ENCODE results near the gene GNAO1. TPM values are rescaled to one million over a fixed set of nuclear protein-coding genes. Genes with fewer than 3 reads are reported as not detected.

Gene GNAO1
- polyA plus RNA-seq, 1 donor (not counting 4 experiments of a cell fraction or from before 2014, with no cell fraction given): 0.13 TPM

- Histone ChIP-seq H3K27ac (ENCODE audit: control insufficient read depth, insufficient read depth, low read length) (no peak overlapping the region), H4K20me1 (ENCODE audit: control insufficient read depth, extremely low read depth, insufficient read depth, low read length) (no peaks in the 10 kb centered on the region), H3K36me3 (ENCODE audit: control insufficient read depth in 2 of 2, extremely low read depth in 1 of 2, insufficient read depth in 2 of 2, low read length in 2 of 2) (peaks cover 20 to 32% of the 10 kb centered on the region in 2 experiments), H3K27me3 (ENCODE audit: control insufficient read depth, extremely low read depth, insufficient read depth, low read length) (no peaks in the 10 kb centered on the region), H3K79me2 (ENCODE audit: control insufficient read depth, insufficient read depth, low read length) (no peaks in the 10 kb centered on the region), H3K4me1 (ENCODE audit: control insufficient read depth, extremely low read depth, insufficient read depth, low read length) (no peaks in the 10 kb centered on the region), H3K9me1 (ENCODE audit: control insufficient read depth, extremely low read depth, insufficient read depth, low read length) (no peaks in the 10 kb centered on the region), H3K9me3 (ENCODE audit: control insufficient read depth, low read depth, low read length) (no peaks in the 10 kb centered on the region), H3K4me2 (ENCODE audit: control insufficient read depth, extremely low read depth, insufficient read depth, low read depth, low read length) (no peak overlapping the region), H3K9ac (ENCODE audit: control insufficient read depth, extremely low read depth, insufficient read depth, low read length) (no peak overlapping the region), H3K4me3 (ENCODE audit: control insufficient read depth in 2 of 3, extremely low read depth in 1 of 3, insufficient read depth in 2 of 3, low read depth in 1 of 3, low read length in 3 of 3) (no peak overlapping the region), H2AFZ (ENCODE audit: control insufficient read depth, low read length) (no peak overlapping the region)
- dilution Hi-C loops (cut with MboI; ENCODE audit: extremely low pct_ligation_motif_present, low sequenced_read_pairs): no loop called here
- FAIRE-seq: no peak
- DNase-seq (ENCODE audit: low read depth, low spot score): no peak
- TF ChIP-seq EZH2 (IDR thresholded peaks at IDR 0.05; ENCODE audit: low read length): no peak
- no peak for TF ChIP-seq CTCF (optimal IDR thresholded peaks at IDR 0.05 in 1 of 3, IDR thresholded peaks at IDR 0.05 in 1 of 3, conservative IDR thresholded peaks at IDR 0.05 in 1 of 3; ENCODE audit: extremely low read depth in 1 of 3, insufficient read depth in 2 of 3, low read length in 3 of 3)
Measured at GRCh38 chr16:56362706-56363105, 171.4 kb downstream of the GNAO1 start.

GRCh38 chr16:56363181-56363716, 172.0 kb downstream of the GNAO1 start:
- no peak overlapping the region for H3K27ac ChIP-seq (ENCODE audit: control insufficient read depth, insufficient read depth, low read length)
- H2AFZ ChIP-seq (ENCODE audit: control insufficient read depth, low read length): no peak overlapping the region
- no peaks in the 10 kb centered on the region for H3K27me3 ChIP-seq (ENCODE audit: control insufficient read depth, extremely low read depth, insufficient read depth, low read length)
- no peaks in the 10 kb centered on the region for H3K4me1 ChIP-seq (ENCODE audit: control insufficient read depth, extremely low read depth, insufficient read depth, low read length)
- no peak overlapping the region for H3K4me2 ChIP-seq (ENCODE audit: control insufficient read depth, extremely low read depth, insufficient read depth, low read depth, low read length)
- no peaks in the 10 kb centered on the region for H4K20me1 ChIP-seq (ENCODE audit: control insufficient read depth, extremely low read depth, insufficient read depth, low read length)
- H3K9me1 ChIP-seq (ENCODE audit: control insufficient read depth, extremely low read depth, insufficient read depth, low read length): no peaks in the 10 kb centered on the region
- no peak for DNase-seq (ENCODE audit: low read depth, low spot score)
- H3K9me3 ChIP-seq (ENCODE audit: control insufficient read depth, low read depth, low read length): no peaks in the 10 kb centered on the region
- FAIRE-seq: no peak
- H3K9ac ChIP-seq (ENCODE audit: control insufficient read depth, extremely low read depth, insufficient read depth, low read length): no peak overlapping the region
- dilution Hi-C loops (cut with MboI; ENCODE audit: extremely low pct_ligation_motif_present, low sequenced_read_pairs): no loop called here
- H3K79me2 ChIP-seq (ENCODE audit: control insufficient read depth, insufficient read depth, low read length): no peaks in the 10 kb centered on the region
- no peak overlapping the region for H3K4me3 ChIP-seq (ENCODE audit: control insufficient read depth in 2 of 3, extremely low read depth in 1 of 3, insufficient read depth in 2 of 3, low read depth in 1 of 3, low read length in 3 of 3)
- no peak for TF ChIP-seq CTCF (optimal IDR thresholded peaks at IDR 0.05 in 1 of 3, IDR thresholded peaks at IDR 0.05 in 1 of 3, conservative IDR thresholded peaks at IDR 0.05 in 1 of 3; ENCODE audit: extremely low read depth in 1 of 3, insufficient read depth in 2 of 3, low read length in 3 of 3)
- TF ChIP-seq EZH2 (IDR thresholded peaks at IDR 0.05; ENCODE audit: low read length): no peak
- H3K36me3 ChIP-seq (ENCODE audit: control insufficient read depth in 2 of 2, extremely low read depth in 1 of 2, insufficient read depth in 2 of 2, low read length in 2 of 2): peaks cover 23 to 36% of the 10 kb centered on the region in 2 experiments

All from keratinocyte (primary cell).